ENCODE measurements around the gene STH.

The STH gene

DNA sequence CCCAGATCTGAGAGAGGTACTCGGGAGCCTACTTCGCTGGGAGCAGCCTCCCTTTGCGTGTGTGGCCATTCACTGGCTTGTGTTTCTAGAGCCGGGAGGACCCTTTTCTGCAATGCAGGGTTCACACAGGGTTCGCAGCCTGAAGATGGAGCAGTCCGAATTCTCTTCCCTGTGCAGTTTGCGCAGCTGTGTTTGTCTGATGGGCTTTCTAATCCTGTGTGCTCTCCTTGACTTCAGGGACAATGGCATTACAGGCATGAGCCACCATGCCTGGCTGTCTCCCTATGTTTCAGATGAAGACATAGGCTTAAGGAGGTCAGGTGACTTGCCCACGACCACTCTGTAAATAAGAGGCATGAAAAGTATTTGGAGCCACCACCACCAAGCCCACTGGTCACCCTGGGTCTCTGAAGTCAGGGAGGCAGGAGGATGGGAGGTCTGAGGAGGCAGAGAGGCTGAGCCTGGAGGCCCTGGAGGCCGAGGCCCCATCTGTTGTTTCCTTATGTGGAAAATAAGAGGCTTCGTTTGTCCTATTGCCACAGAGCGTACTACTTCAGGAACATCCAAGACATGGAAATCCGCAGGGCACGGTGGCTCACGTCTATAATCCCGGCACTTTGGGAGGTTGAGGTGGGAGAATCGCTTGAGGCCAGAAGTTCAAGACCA, 5.0 kb upstream of the STH start:
- H3K9ac ChIP-seq: no peak overlapping the region
- H3K4me1 ChIP-seq: no peaks in the 10 kb centered on the region
- H3K27me3 ChIP-seq: no peaks in the 10 kb centered on the region
- no peak overlapping the region for H3K4me3 ChIP-seq
- TF ChIP-seq Cebpa-rat (IDR thresholded peaks at IDR 0.05): no peak
- H3K27ac ChIP-seq: no peak overlapping the region
- no peaks in the 10 kb centered on the region for H4K20me1 ChIP-seq
- H3K9me3 ChIP-seq: no peaks in the 10 kb centered on the region
- H3K36me3 ChIP-seq: no peaks in the 10 kb centered on the region
- no peak overlapping the region for H3K4me2 ChIP-seq

- TF ChIP-seq Cebpa-rat (IDR thresholded peaks at IDR 0.05): no peak
- no peaks in the 10 kb centered on the region for H3K9me3 ChIP-seq
- no peaks in the 10 kb centered on the region for H3K36me3 ChIP-seq
- H3K27ac ChIP-seq: no peak overlapping the region
- no peak overlapping the region for H3K4me2 ChIP-seq
- H3K4me3 ChIP-seq: no peak overlapping the region
- H3K27me3 ChIP-seq: no peaks in the 10 kb centered on the region
- no peaks in the 10 kb centered on the region for H3K4me1 ChIP-seq
- no peak overlapping the region for H3K9ac ChIP-seq
- H4K20me1 ChIP-seq: no peaks in the 10 kb centered on the region
Measured at GRCh38 chr17:45994987-45995386, 4.1 kb upstream of the STH start.

DNA sequence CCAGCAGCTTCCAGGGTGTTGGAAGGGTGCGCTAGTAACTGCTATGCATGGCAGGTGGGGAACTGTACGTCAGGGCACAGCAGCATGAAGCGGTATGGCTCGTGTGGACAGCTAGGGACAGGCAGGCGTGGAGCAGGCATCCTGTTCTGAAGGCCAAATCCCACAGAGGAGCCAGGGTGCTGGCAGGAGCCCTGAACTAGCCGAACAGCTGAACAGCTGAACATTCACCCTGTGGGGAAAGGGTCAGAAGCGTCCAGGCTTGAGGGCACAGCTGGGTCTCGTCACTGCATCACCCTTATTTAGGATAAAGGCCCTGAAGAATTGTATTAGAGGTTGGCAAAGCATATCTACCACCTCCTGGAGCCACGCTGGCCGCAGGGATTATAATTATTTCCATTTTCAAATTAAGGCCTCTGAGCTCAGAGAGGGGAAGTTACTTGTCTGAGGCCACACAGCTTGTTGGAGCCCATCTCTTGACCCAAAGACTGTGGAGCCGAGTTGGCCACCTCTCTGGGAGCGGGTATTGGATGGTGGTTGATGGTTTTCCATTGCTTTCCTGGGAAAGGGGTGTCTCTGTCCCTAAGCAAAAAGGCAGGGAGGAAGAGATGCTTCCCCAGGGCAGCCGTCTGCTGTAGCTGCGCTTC, 3.3 kb upstream of the STH start:
- no peaks in the 10 kb centered on the region for H3K9me3 ChIP-seq
- no peak overlapping the region for H3K4me2 ChIP-seq
- no peak for TF ChIP-seq Cebpa-rat (IDR thresholded peaks at IDR 0.05)
- no peak overlapping the region for H3K4me3 ChIP-seq
- H3K4me1 ChIP-seq: no peaks in the 10 kb centered on the region
- H3K27ac ChIP-seq: no peak overlapping the region
- H3K27me3 ChIP-seq: no peaks in the 10 kb centered on the region
- no peaks in the 10 kb centered on the region for H4K20me1 ChIP-seq
- no peak overlapping the region for H3K9ac ChIP-seq
- H3K36me3 ChIP-seq: no peaks in the 10 kb centered on the region

DNA sequence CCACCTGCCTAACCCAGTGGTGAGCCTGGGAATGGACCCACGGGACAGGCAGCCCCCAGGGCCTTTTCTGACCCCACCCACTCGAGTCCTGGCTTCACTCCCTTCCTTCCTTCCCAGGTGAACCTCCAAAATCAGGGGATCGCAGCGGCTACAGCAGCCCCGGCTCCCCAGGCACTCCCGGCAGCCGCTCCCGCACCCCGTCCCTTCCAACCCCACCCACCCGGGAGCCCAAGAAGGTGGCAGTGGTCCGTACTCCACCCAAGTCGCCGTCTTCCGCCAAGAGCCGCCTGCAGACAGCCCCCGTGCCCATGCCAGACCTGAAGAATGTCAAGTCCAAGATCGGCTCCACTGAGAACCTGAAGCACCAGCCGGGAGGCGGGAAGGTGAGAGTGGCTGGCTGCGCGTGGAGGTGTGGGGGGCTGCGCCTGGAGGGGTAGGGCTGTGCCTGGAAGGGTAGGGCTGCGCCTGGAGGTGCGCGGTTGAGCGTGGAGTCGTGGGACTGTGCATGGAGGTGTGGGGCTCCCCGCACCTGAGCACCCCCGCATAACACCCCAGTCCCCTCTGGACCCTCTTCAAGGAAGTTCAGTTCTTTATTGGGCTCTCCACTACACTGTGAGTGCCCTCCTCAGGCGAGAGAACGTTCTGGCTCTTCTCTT, 2.6 kb upstream of the STH start:
- Histone ChIP-seq H4K20me1 (no peaks in the 10 kb centered on the region), H3K4me2 (no peak overlapping the region), H3K27ac (no peak overlapping the region), H3K9ac (no peak overlapping the region), H3K4me1 (no peaks in the 10 kb centered on the region), H3K4me3 (no peak overlapping the region), H3K36me3 (no peaks in the 10 kb centered on the region), H3K9me3 (no peaks in the 10 kb centered on the region), H3K27me3 (no peaks in the 10 kb centered on the region)
- TF ChIP-seq Cebpa-rat (IDR thresholded peaks at IDR 0.05): no peak

DNA sequence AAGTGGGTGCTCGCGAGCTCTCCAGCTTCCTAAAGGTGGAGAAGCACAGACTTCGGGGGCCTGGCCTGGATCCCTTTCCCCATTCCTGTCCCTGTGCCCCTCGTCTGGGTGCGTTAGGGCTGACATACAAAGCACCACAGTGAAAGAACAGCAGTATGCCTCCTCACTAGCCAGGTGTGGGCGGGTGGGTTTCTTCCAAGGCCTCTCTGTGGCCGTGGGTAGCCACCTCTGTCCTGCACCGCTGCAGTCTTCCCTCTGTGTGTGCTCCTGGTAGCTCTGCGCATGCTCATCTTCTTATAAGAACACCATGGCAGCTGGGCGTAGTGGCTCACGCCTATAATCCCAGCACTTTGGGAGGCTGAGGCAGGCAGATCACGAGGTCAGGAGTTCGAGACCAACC, 1.9 kb upstream of the STH start:
- Histone ChIP-seq H3K9me3 (no peaks in the 10 kb centered on the region), H3K36me3 (no peaks in the 10 kb centered on the region), H3K4me2 (no peak overlapping the region), H3K27ac (no peak overlapping the region), H3K9ac (no peak overlapping the region), H3K27me3 (no peaks in the 10 kb centered on the region), H3K4me1 (no peaks in the 10 kb centered on the region), H4K20me1 (no peaks in the 10 kb centered on the region), H3K4me3 (no peak overlapping the region)
- TF ChIP-seq Cebpa-rat (IDR thresholded peaks at IDR 0.05): no peak

DNA sequence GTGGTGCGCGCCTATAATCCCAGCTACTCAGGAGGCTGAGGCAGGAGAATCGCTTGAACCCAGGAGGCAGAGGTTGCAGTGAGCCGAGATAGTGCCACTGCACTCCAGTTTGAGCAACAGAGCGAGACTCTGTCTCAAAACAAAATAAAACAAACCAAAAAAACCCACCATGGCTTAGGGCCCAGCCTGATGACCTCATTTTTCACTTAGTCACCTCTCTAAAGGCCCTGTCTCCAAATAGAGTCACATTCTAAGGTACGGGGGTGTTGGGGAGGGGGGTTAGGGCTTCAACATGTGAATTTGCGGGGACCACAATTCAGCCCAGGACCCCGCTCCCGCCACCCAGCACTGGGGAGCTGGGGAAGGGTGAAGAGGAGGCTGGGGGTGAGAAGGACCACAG, 1.4 kb upstream of the STH start:
- no peak overlapping the region for H3K27ac ChIP-seq

GRCh38 chr17:45999900-46000290, 845 bp downstream of the STH start:
- Histone ChIP-seq H3K4me3 (no peak overlapping the region), H3K27me3 (no peaks in the 10 kb centered on the region), H3K36me3 (no peaks in the 10 kb centered on the region), H3K4me1 (no peaks in the 10 kb centered on the region), H3K4me2 (no peak overlapping the region), H4K20me1 (no peaks in the 10 kb centered on the region), H3K27ac (no peak overlapping the region), H3K9me3 (no peaks in the 10 kb centered on the region), H3K9ac (no peak overlapping the region)
- TF ChIP-seq Cebpa-rat (IDR thresholded peaks at IDR 0.05): no peak

More for the DNA sequence above, 1.4 kb upstream of the STH start:
- Histone ChIP-seq H3K9me3 (no peaks in the 10 kb centered on the region), H3K36me3 (no peaks in the 10 kb centered on the region), H3K4me2 (no peak overlapping the region), H3K4me1 (no peaks in the 10 kb centered on the region), H3K27me3 (no peaks in the 10 kb centered on the region), H4K20me1 (no peaks in the 10 kb centered on the region), H3K4me3 (no peak overlapping the region), H3K9ac (no peak overlapping the region)
- no peak for TF ChIP-seq Cebpa-rat (IDR thresholded peaks at IDR 0.05)

DNA sequence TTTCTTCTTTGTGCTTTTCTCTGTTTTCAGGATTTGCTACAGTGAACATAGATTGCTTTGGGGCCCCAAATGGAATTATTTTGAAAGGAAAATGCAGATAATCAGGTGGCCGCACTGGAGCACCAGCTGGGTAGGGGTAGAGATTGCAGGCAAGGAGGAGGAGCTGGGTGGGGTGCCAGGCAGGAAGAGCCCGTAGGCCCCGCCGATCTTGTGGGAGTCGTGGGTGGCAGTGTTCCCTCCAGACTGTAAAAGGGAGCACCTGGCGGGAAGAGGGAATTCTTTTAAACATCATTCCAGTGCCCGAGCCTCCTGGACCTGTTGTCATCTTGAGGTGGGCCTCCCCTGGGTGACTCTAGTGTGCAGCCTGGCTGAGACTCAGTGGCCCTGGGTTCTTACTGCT, 1.2 kb downstream of the STH start:
- no peak for TF ChIP-seq Cebpa-rat (IDR thresholded peaks at IDR 0.05)
- no peak overlapping the region for H3K27ac ChIP-seq
- H3K9me3 ChIP-seq: no peaks in the 10 kb centered on the region
- H3K36me3 ChIP-seq: no peaks in the 10 kb centered on the region
- no peaks in the 10 kb centered on the region for H3K4me1 ChIP-seq
- H3K4me3 ChIP-seq: no peak overlapping the region
- H3K27me3 ChIP-seq: no peaks in the 10 kb centered on the region
- no peaks in the 10 kb centered on the region for H4K20me1 ChIP-seq
- no peak overlapping the region for H3K9ac ChIP-seq
- H3K4me2 ChIP-seq: no peak overlapping the region

GRCh38 chr17:46000757-46001156, 1.7 kb downstream of the STH start:
- no peak for TF ChIP-seq Cebpa-rat (IDR thresholded peaks at IDR 0.05)
- Histone ChIP-seq H3K36me3 (no peaks in the 10 kb centered on the region), H3K27me3 (no peaks in the 10 kb centered on the region)

More at GRCh38 chr17:46000757-46001156, 1.7 kb downstream of the STH start:
- no peak overlapping the region for H3K27ac ChIP-seq
- H3K9me3 ChIP-seq: no peaks in the 10 kb centered on the region
- H4K20me1 ChIP-seq: no peaks in the 10 kb centered on the region
- H3K4me2 ChIP-seq: no peak overlapping the region
- no peaks in the 10 kb centered on the region for H3K4me1 ChIP-seq
- H3K9ac ChIP-seq: no peak overlapping the region
- no peak overlapping the region for H3K4me3 ChIP-seq
